Peyer's patch (tissue), 4 donors: Measurements from ENCODE around the gene ITGB7.

Source experiments
- CTCF ChIP-seq, 6 experiments: fragments of 450-650 bp in 4 of 6; fragments of 200-600 bp in 2 of 6; sonication (generic) in 1 of 6; IDR thresholded peaks; one replicate each; pipeline ENCODE4 v1.5.1; 2017 to 2019; ENCODE audit warnings: antibody characterized with exemption in 6 of 6, mild to moderate bottlenecking in 3 of 6, moderate library complexity in 1 of 6
- POLR2A ChIP-seq, 2 donors: fragments of 450-650 bp; IDR thresholded peaks; one replicate each; pipeline ENCODE4 v1.5.1; 2017; ENCODE audit warnings: antibody characterized with exemption in 2 of 2, mild to moderate bottlenecking in 2 of 2, moderate library complexity in 2 of 2

DNA sequence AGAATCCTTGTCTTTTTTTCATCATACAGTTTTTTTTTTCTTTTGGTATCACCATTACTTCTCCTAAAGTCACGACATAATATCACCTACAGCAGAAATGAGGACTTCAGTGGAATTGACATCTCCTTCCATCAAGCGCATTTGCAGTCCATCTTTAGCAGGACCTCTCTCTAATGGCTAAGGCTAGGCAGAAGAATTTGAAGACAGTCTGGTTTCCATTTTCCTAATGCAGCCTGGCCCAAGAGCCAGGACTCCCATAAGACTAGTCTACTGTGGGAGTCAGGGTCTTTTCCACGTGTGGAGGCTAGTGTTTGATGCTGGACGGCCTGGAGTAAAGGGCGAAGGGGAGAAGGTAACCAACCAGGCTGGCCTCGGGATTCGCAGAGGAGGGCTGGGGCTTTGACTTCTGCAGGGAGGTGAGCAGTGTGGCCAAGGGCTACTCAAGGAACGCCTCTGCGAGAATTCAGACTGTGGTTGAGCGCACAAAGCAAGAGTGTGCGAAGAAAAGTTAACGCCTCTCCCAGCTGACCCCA lies 27.3 kb downstream of the ITGB7 start:
- TF ChIP-seq CTCF (IDR thresholded peaks at IDR 0.05): no peak
- no peak for TF ChIP-seq POLR2A (IDR thresholded peaks at IDR 0.05)
